ENCODE data around the gene COL13A1.

Gene COL13A1

GRCh38 chr10:69825604-69826003, 23.9 kb downstream of the COL13A1 start:
- no peak for DNase-seq

GRCh38 chr10:69826094-69826493, 24.4 kb downstream of the COL13A1 start:
- DNase-seq, result no peak

GRCh38 chr10:69826789-69827554, 25.3 kb downstream of the COL13A1 start:
- no peak for DNase-seq

DNA sequence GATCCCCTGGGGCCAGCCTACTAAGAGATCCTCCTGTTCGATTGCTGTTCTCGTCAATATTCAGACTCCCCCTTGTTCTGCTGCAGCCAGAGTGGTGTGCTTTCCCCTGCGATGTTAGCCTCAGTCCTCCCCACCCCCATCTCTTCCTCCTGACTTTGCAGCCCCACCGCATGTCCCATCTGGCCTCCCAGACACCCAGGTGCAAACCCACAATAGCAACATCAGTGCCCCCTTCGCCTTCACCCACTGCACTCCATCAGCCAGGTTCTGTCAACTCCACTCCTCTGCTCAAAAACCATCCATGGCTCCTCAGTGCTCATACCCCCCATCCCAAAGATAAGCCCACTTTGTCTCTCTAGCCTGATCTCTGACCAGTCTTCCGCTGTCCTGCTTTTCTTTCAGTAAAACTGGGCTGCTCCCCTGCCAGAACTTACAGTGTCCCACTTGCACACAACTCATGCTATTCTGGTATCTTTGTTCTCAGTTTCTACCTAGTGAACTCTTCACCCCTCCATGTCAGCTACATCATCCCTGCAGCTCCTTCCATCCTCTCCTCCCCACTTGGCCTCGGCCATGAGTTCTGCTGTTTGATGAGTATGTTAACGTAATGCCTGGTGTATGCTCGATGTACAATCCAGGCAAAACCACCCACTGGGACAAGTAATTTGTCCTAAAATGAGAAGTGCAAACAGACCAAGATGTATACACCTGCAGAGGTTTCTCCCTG, 26.6 kb downstream of the COL13A1 start:
- no peak for DNase-seq

GRCh38 chr10:69829775-69830174, 28.1 kb downstream of the COL13A1 start:
- no peak for DNase-seq

DNA sequence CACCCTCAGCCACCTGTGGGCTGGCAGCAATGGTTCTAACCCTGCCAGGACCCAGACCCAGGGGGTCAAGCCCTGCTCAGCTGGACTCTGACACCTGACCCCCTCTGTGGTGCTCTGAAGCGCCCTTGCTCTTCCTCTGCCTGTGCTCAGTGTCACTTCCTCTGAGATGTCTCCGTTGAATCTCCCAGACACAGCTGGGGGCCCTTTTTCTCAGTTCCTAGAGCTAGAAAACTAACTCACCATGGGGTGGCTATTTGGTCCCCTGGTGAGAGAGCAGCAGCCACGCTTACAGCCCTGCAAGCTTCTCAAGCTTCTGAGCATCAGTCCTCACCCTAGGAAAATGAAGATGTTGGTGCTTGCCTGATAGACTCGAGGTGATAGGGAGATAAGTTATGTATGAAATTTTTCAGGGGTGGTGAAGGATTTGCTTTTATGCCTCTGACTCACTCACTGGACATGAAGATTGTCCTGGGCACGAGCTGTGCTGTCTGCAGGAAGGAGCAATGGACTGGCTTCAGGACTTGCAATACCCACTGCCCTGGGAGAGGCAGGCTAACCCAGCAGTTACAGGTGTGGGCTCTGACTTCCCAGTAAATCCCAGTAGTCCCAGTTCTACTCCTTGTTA, 29.6 kb downstream of the COL13A1 start:
- no peak for DNase-seq

DNA sequence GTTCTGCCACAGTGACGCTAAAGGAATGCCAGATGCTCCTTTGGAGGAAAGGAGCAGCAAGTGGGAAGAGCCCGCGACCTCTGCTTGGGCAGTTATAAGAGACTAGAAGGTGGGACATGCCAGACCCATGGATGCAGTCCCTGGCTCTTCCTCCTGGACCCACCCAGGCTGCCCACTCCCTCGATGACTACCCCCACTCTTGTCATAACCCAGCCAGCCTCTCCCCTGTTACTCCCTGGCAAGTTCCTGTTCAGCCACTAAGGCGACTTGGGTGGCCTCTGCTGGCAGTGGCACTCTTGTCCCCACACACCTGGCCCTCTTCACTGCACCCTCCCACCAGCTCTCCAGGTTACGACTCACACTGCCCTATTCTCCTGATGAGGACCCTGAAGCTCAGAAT, 33.5 kb downstream of the COL13A1 start:
- no peak for DNase-seq

- DNase-seq, result peak; percentile 86
Measured at GRCh38 chr10:69835875-69836730, 34.4 kb downstream of the COL13A1 start.

DNA sequence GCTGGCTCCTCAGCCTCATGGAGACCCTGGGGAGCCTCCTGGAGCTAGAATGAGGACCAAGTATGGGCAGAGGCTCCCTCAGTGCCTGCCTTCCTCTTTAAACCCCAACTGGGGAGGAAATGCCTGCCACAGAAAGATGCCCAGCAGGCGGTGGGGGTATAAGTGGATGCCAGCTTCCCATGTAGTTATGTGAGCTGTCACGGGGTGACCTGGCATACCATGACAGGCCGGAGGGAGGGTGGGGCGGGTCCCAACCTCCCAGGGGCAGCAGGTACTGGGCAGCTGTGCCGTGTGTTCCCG, 35.0 kb downstream of the COL13A1 start:
- no peak for DNase-seq

DNA sequence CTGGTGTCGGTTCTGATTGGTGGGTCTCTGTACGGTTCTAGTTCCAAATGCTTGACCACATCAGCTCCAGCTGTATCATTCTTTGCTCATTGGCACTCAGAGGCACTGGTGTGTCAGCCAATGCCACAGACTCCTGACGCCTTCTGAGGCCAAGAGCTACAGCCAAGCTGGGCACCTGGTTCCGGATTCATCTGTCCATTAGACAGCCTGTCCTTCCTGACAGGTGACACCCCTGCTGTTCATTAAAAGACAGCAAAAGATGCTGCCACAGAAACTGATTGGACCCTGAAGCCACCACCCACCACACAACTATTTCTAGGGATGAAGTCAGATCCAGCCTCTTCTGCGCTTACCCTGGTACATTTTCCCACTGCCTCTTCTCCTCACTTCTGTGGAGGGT, 35.6 kb downstream of the COL13A1 start:
- no peak for DNase-seq

GRCh38 chr10:69838418-69838817, 36.7 kb downstream of the COL13A1 start:
- DNase-seq, result no peak

GRCh38 chr10:69838853-69839252, 37.1 kb downstream of the COL13A1 start:
- no peak for DNase-seq

GRCh38 chr10:69839696-69840345, 38.1 kb downstream of the COL13A1 start:
- no peak for DNase-seq

DNA sequence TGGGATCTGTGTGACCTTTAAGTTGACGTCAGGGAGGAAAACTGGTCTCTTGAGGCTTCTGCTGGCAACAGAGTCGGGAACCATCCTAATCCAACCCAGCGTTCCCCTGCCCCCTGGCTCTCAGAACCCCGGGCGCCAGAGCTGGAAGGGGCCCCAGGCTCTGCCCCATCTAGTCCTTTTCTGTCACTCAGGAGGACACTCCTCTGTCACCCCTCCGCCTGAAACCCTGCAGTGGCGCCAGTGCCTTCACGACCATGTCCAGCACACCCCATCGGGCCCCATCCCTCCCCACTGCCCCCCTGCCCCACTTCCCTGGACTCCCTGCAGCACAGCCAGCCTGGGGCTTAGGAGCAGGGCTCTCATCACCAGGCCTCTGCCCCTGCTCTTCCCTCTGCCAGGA, 39.1 kb downstream of the COL13A1 start:
- DNase-seq, result no peak

- no peak for DNase-seq
Measured at GRCh38 chr10:69842020-69842419, 40.3 kb downstream of the COL13A1 start.

- no peak for DNase-seq
Measured at GRCh38 chr10:69842882-69843281, 41.2 kb downstream of the COL13A1 start.

- no peak for DNase-seq
Measured at GRCh38 chr10:69843923-69844322, 42.2 kb downstream of the COL13A1 start.

GRCh38 chr10:69844698-69845097, 43.0 kb downstream of the COL13A1 start:
- peak; percentile 27 for DNase-seq

- peak; percentile 29 for DNase-seq
Measured at GRCh38 chr10:69845574-69846292, 44.0 kb downstream of the COL13A1 start.

- DNase-seq, result peak; percentile 72
Measured at GRCh38 chr10:69846293-69846921, 44.7 kb downstream of the COL13A1 start.

- DNase-seq, result no peak
Measured at GRCh38 chr10:69847458-69847857, 45.8 kb downstream of the COL13A1 start.

DNA sequence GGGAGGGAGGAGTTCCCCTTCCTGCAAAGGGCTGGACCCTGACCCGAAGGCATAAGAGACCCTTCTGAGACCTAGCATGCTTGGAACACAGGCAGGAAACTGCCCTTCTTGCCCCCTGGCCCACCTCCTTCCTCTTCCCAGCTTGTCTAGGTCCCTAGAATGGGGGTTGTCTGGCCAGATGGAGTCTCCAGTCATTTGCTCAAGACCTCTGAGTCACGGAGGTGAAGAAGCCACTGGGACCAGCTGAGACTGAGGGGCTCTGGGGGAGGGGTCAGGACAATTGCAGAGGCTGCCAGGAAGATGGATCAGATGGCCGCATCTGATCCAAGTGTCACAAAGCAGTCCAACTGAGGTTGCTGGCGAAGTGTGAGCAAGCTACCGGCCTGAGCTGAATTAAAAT, 46.2 kb downstream of the COL13A1 start:
- no peak for DNase-seq
